Lower leg skin (tissue), 3 donors: ENCODE results near the gene FOXC2.

ENCODE experiments used
- POLR2A ChIP-seq, 2 donors: fragments of 450-650 bp; IDR thresholded peaks; one replicate each; pipeline ENCODE4 v1.6.1; 2016 to 2017; ENCODE audit warnings: antibody characterized with exemption in 2 of 2, mild to moderate bottlenecking in 1 of 2, moderate library complexity in 1 of 2
- TF ChIP-seq, protein P1 (sequence below), 3 donors: fragments of 450-650 bp; IDR thresholded peaks; one replicate each; pipeline ENCODE4 v1.5.1; 2016; ENCODE audit warnings: antibody characterized with exemption in 3 of 3, mild to moderate bottlenecking in 3 of 3, moderate library complexity in 2 of 3

DNA sequence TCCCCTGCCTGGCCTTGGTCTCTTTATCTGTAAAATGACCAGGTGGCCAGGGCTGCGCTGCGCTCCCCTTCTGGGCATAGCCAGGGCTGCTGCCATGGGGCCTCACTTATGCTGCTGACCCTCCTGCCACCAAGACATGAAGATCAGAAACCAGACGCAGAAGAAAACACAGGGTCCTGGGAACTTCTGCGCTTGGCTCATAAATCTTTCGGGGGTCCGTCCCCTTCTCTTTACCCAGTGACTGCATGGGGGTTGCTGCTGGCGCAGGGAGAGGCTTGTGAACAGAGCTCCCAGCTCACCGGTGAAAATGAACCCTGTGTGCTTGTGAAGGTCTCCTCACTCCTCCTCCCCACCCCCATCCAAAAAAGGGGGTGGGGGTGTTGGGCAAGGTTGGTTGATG is 6.0 kb downstream of the FOXC2 start:
- TF ChIP-seq POLR2A (IDR thresholded peaks at IDR 0.05) = no peak
- TF ChIP-seq, protein P1, sequence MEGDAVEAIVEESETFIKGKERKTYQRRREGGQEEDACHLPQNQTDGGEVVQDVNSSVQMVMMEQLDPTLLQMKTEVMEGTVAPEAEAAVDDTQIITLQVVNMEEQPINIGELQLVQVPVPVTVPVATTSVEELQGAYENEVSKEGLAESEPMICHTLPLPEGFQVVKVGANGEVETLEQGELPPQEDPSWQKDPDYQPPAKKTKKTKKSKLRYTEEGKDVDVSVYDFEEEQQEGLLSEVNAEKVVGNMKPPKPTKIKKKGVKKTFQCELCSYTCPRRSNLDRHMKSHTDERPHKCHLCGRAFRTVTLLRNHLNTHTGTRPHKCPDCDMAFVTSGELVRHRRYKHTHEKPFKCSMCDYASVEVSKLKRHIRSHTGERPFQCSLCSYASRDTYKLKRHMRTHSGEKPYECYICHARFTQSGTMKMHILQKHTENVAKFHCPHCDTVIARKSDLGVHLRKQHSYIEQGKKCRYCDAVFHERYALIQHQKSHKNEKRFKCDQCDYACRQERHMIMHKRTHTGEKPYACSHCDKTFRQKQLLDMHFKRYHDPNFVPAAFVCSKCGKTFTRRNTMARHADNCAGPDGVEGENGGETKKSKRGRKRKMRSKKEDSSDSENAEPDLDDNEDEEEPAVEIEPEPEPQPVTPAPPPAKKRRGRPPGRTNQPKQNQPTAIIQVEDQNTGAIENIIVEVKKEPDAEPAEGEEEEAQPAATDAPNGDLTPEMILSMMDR (IDR thresholded peaks at IDR 0.05) = no peak
